ENCODE data around the gene PEX3. TPM values are rescaled to one million over a fixed set of nuclear protein-coding genes. Genes with fewer than 3 reads are reported as not detected.
A peak's percentile ranks its signal among the peaks of the same experiment; 100 is the strongest.

The PEX3 gene
- total RNA-seq, 1 experiment from 2014 or later = 17.9 TPM

DNA sequence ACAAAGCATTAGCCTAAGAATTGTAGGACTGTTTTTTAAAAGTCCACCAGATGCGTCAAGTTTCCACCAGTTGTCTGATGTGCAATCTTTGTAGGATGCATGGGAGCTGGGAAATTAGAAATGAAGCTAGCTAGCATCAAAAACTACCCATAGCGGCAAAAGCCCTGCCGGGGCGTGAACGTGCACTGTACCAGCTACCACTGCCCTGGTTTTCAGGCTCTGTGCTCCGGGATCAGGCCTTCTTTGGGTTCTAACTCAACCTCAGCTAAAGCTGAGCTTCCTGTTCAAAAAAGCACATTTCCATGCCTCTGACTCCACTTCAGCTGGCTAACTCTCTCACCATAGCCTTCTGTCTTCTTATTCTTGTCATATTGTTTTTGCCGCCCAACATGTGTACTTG lies 87.8 kb downstream of the PEX3 start:
- TF ChIP-seq, protein P1, sequence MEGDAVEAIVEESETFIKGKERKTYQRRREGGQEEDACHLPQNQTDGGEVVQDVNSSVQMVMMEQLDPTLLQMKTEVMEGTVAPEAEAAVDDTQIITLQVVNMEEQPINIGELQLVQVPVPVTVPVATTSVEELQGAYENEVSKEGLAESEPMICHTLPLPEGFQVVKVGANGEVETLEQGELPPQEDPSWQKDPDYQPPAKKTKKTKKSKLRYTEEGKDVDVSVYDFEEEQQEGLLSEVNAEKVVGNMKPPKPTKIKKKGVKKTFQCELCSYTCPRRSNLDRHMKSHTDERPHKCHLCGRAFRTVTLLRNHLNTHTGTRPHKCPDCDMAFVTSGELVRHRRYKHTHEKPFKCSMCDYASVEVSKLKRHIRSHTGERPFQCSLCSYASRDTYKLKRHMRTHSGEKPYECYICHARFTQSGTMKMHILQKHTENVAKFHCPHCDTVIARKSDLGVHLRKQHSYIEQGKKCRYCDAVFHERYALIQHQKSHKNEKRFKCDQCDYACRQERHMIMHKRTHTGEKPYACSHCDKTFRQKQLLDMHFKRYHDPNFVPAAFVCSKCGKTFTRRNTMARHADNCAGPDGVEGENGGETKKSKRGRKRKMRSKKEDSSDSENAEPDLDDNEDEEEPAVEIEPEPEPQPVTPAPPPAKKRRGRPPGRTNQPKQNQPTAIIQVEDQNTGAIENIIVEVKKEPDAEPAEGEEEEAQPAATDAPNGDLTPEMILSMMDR (conservative IDR thresholded peaks at IDR 0.05) = no peak
- H3K23me2 ChIP-seq (ENCODE audit: insufficient read length, low read depth, low read length, poor library complexity, severe bottlenecking) = peaks cover 9% of the 10 kb centered on the region

More for the DNA sequence above, 87.8 kb downstream of the PEX3 start:
- Histone ChIP-seq H3K4me1 (ENCODE audit: insufficient read depth, low read length) (peaks cover 4% of the 10 kb centered on the region; the same call in 1 of the 2 replicates), H2BK12ac (ENCODE audit: insufficient read length, low read depth, low read length) (no peak overlapping the region), H4K5ac (ENCODE audit: insufficient read length, low read depth, low read length) (no peak overlapping the region), H3K56ac (ENCODE audit: insufficient read length, low read depth, low read length) (no peak overlapping the region), H4K91ac (ENCODE audit: insufficient read length, low read depth, low read length) (no peak overlapping the region), H3K18ac (ENCODE audit: insufficient read length, low read depth, low read length) (no peak overlapping the region), H3K79me1 (ENCODE audit: insufficient read depth, low read depth, low read length, poor library complexity, severe bottlenecking) (no peaks in the 10 kb centered on the region), H3K79me2 (ENCODE audit: insufficient read depth, low read length) (no peaks in the 10 kb centered on the region), H3T11ph (ENCODE audit: low read length) (no peak overlapping the region), H3K4ac (ENCODE audit: low read depth, low read length) (no peak overlapping the region), H2BK20ac (ENCODE audit: low read depth, low read length, poor library complexity, severe bottlenecking) (no peak overlapping the region), H3K27me3 (ENCODE audit: insufficient read depth, low read length) (peaks cover 4% of the 10 kb centered on the region; the same call in 1 of the 2 replicates), H3K27ac (ENCODE audit: insufficient read length, low read depth, low read length) (no peak overlapping the region), H3K4me2 (ENCODE audit: insufficient read depth, insufficient read length, low read length) (no peak overlapping the region), H2BK5ac (ENCODE audit: insufficient read length, low read length) (no peak overlapping the region), H2BK120ac (ENCODE audit: low read depth, low read length, poor library complexity, severe bottlenecking) (no peak overlapping the region), H3K14ac (ENCODE audit: insufficient read depth, low read length) (no peak overlapping the region), H4K8ac (replicated peaks; ENCODE audit: insufficient read length, low read depth, low read length) (no peak overlapping the region), H3K9ac (ENCODE audit: extremely low read depth, insufficient read length, low read length) (no peak overlapping the region), H2BK15ac (ENCODE audit: low read depth, low read length) (no peak overlapping the region), H2AFZ (ENCODE audit: low read length) (no peak overlapping the region), H3K9me3 (ENCODE audit: control insufficient read depth, low read depth, low read length) (no peaks in the 10 kb centered on the region), H2AK5ac (ENCODE audit: insufficient read length, low read length) (no peak overlapping the region), H3K23ac (ENCODE audit: insufficient read length, low read depth, low read length) (no peak overlapping the region), H4K20me1 (ENCODE audit: control insufficient read depth, insufficient read depth, insufficient read length) (no peaks in the 10 kb centered on the region)
- peaks cover 26 to 32% of the 10 kb centered on the region in 2 experiments for H3K4me1 Mint-ChIP-seq
- no peak for DNase-seq
- H3K4me3 Mint-ChIP-seq = peak overlapping the region; percentile 66 to 80
- H3K27ac Mint-ChIP-seq = no peak overlapping the region
- no CpG with 5 or more reads among the region's 7 CpGs for WGBS (ENCODE audit: extremely low coverage, insufficient read length, low lambda C conversion rate)
- H3K27me3 Mint-ChIP-seq (ENCODE audit: low read depth) = peaks cover 48% of the 10 kb centered on the region
- H3K36me3 Mint-ChIP-seq (ENCODE audit: insufficient read depth in 1 of 3, low read depth in 3 of 3) = no peaks in the 10 kb centered on the region; a peak in 1 of 7 replicates
- no peaks in the 10 kb centered on the region for H3K9me3 Mint-ChIP-seq
